H1 (cell line): ENCODE measurements around the gene PLCB1. TPM values are rescaled to one million over a fixed set of nuclear protein-coding genes. Genes with fewer than 3 reads are reported as not detected.

Source experiments
- CREB1 ChIP-seq: IDR thresholded peaks from 2 replicates; pipeline ENCODE4 v1.6.1; 2012; ENCODE audit warnings: inconsistent platforms
- polyA plus RNA-seq, 7 experiments: library from polyadenylated mRNA; depleted of rRNA in 3 of 7; stranded (reverse) in 5 of 7; unstranded in 2 of 7; fragments of >200 nt in 5 of 7; fragments of 200-250 nt in 2 of 7; gene quantifications; 1 replicate in 5 of 7; 2 replicates in 1 of 7; 4 replicates in 1 of 7; pipeline versions ENCODE4 v1.2.1 to v1.2.3, GENCODE V29; 2011 to 2013; ENCODE audit warnings: missing spikeins in 2 of 7, mixed read lengths in 2 of 7
- total RNA-seq: library from RNA; stranded (reverse); fragmentation: NEBNext Ultra II Directional; extraction: Animal tissue kit (Norgen Biotek cat#: 25700); gene quantifications from 2 replicates; pipeline ENCODE4 v1.2.1, GENCODE V29; 2021

The PLCB1 gene
- total and polyA plus RNA-seq, 2 of the 8 experiments (the other 6 are each of a cell fraction or from before 2014, with no cell fraction given) = 2.6 to 9.1 TPM

- no peak for TF ChIP-seq CREB1
Observed at GRCh38 chr20:8251201-8251575, 119.1 kb downstream of the PLCB1 start (continued).
